Lung (tissue), 12 donors: ENCODE measurements around the gene FAM98C. TPM values are rescaled to one million over a fixed set of nuclear protein-coding genes. Genes with fewer than 3 reads are reported as not detected.

Experiments
- ATAC-seq: fragments of 200-7000 bp; cut with Tn5 transposase; one replicate; pipeline ENCODE4 v1.9.1; 2020; ENCODE audit warnings: moderate number of reproducible peaks; ENCODE audit not compliant: insufficient read depth, low FRiP score
- DNase-seq, 3 donors: peaks; one replicate each; pipeline ENCODE4 v3.0.0-alpha.2; 2013 to 2017
- H3K27ac ChIP-seq, 2 donors: one replicate each; pipeline ENCODE4 v1.5.1; 2013; ENCODE audit warnings: mild to moderate bottlenecking in 2 of 2, moderate library complexity in 2 of 2, control low read depth in 1 of 2, inconsistent platforms in 1 of 2, low read depth in 1 of 2, low read length in 1 of 2
- H3K27me3 ChIP-seq, 3 donors: one replicate each; pipeline ENCODE4 v1.5.1; 2013; ENCODE audit warnings: low read length in 2 of 3; ENCODE audit not compliant: control insufficient read depth in 3 of 3, insufficient read depth in 3 of 3
- H3K36me3 ChIP-seq, 4 donors: one replicate each; pipeline ENCODE4 v1.5.1; 2013; ENCODE audit warnings: low read length in 4 of 4, mild to moderate bottlenecking in 1 of 4, moderate library complexity in 1 of 4; ENCODE audit not compliant: control insufficient read depth in 4 of 4, insufficient read depth in 4 of 4
- H3K4me1 ChIP-seq, 5 donors: one replicate each; pipeline ENCODE4 v1.5.1; 2013; ENCODE audit warnings: low read length in 5 of 5, mild to moderate bottlenecking in 2 of 5, moderate library complexity in 1 of 5; ENCODE audit not compliant: control insufficient read depth in 5 of 5, insufficient read depth in 5 of 5
- H3K4me3 ChIP-seq: one replicate; pipeline ENCODE4 v1.5.1; 2013; ENCODE audit warnings: mild to moderate bottlenecking, control low read depth, moderate library complexity
- H3K9ac ChIP-seq, 2 donors: one replicate each; pipeline ENCODE4 v1.5.1; 2013; ENCODE audit warnings: low read length in 2 of 2, control low read depth in 1 of 2; ENCODE audit not compliant: insufficient read depth in 1 of 2
- H3K9me3 ChIP-seq, 4 donors: one replicate each; pipeline ENCODE4 v1.5.1; 2013; ENCODE audit warnings: low read length in 3 of 4, mild to moderate bottlenecking in 1 of 4, moderate library complexity in 1 of 4; ENCODE audit not compliant: control insufficient read depth in 4 of 4, insufficient read depth in 3 of 4
- CTCF ChIP-seq: IDR thresholded peaks from 2 replicates; pipeline ENCODE4 v1.5.1; 2012; ENCODE audit warnings: mild to moderate bottlenecking; ENCODE audit errors: control extremely low read depth, extremely low read depth
- WGBS, 2 donors: extraction: QIAGEN DNeasy Blood & Tissue Kit; methylation state at CpG; one replicate each; pipeline ENCODE4 v1.1.7; 2013; 5-methylcytosine and 5-hydroxymethylcytosine counted together
- polyA plus RNA-seq, 2 donors: library from polyadenylated mRNA; stranded (reverse); fragments of 200-250 nt; gene quantifications; one replicate each; pipeline ENCODE4 v1.2.1, GENCODE V29; 2013
- total RNA-seq, 2 donors: library from RNA; depleted of rRNA in 1 of 2; stranded (reverse); fragments of >200 nt in 1 of 2; gene quantifications; one replicate each; pipeline ENCODE4 v1.2.1, GENCODE V29; 2014 to 2021
- donor health status: control.
- donor health status: control.
- donor health status: Bipolar disorder and iron deficiency.
- donor health status: healthy.
- donor health status: DM: yes; HTN: yes; CAD: no.

FAM98C gene
- total and polyA plus RNA-seq, 4 donors: 13.1 to 22.0 (median 20.2) TPM

DNA sequence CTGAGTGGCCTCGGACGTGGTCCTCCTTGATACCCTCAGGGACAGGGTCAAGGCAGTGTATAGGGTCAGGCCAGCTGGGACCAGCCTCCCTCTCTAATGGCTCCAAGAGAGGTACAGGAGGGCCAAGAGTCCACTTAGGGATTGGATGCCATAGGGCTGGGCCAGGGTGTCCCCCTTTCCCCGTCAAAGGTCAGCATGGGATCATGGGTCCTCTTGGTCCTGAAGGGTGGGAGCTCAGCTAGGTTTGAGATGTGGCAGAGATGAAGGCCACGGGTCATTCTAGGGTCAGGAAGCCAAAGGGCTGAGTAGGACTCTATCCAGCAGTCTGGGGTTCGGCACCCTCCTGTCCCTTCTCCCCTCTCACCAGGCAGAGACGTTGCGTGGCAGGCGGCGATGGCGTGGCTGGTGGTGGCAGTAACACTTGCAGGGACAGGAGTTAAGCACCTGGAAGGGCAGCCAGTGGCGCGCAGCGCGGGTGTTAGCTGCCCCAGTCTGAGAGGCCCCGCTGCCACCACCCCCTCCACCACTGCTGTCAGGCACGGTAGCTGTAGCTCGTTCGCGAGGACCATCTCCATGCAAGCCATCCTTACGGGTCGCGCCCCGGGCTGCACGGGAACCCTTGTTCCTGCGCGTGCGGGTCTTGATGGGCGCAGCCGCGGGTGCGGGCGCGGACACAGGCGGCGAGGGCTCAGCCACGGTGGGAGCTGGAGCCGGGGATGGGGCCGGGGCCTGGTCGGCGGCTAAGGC lies 17.7 kb upstream of the FAM98C start:
- DNase-seq (no peak), ATAC-seq (no peak)
- H3K27me3 ChIP-seq: peaks cover 0 to 50% (median 28%) of the 10 kb centered on the region in 3 donors
- WGBS, 2 donors: 79 to 85% methylated on average over 40 of the region's 40 CpGs
- no peak overlapping the region for H3K4me3 ChIP-seq
- H3K4me1 ChIP-seq: peaks cover 0 to 18% (median 0%) of the 10 kb centered on the region in 5 donors
- H3K9ac ChIP-seq: no peak overlapping the region
- peaks cover 0 to 18% (median 0%) of the 10 kb centered on the region in 4 donors for H3K9me3 ChIP-seq
- H3K36me3 ChIP-seq: peaks cover 19 to 42% (median 31%) of the 10 kb centered on the region in 4 donors
- TF ChIP-seq CTCF: no peak
- H3K27ac ChIP-seq: no peak overlapping the region

DNA sequence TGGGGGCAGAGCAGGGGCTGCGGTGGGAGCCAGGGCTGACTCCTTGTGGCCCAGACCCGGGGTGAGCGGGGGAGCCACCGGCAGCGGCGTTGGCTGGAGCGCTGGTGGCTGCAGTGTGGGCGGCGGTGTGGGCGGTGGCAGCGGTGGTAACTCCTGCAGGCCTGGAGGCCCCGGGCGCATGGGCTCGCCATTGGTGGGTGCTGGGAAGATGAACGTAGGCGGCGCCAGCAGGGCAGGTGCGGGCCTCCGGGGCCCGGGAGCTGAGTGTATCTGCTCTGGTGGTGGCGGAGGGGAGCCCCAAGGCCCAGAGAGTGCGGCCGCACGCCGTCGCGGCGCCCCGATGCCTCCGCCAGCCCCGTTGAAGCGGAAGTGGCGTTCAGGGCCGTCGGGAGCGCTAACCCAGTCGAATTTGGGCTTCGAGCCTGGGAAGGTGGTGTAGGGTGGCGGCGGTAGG lies 17.1 kb upstream of the FAM98C start:
- Histone ChIP-seq H3K4me3 (no peak overlapping the region), H3K4me1 (peaks cover 0 to 18% (median 0%) of the 10 kb centered on the region in 5 donors), H3K9ac (no peak overlapping the region), H3K27me3 (peaks cover 0 to 56% (median 30%) of the 10 kb centered on the region in 3 donors), H3K36me3 (peaks cover 18 to 36% (median 26%) of the 10 kb centered on the region in 4 donors), H3K27ac (no peak overlapping the region), H3K9me3 (peaks cover 0 to 18% (median 0%) of the 10 kb centered on the region in 4 donors)
- 43 to 48% methylated on average over 25 to 40 of the region's 40 CpGs for WGBS, 2 donors
- DNase-seq (no peak), ATAC-seq (no peak)
- no peak for TF ChIP-seq CTCF

- H3K27ac ChIP-seq: no peak overlapping the region
- no peak overlapping the region for H3K9ac ChIP-seq
- peaks cover 0 to 16% (median 0%) of the 10 kb centered on the region in 4 donors for H3K9me3 ChIP-seq
- WGBS, 2 donors: 33 to 47% methylated on average over 58 to 61 of the region's 61 CpGs
- TF ChIP-seq CTCF: no peak
- no peak overlapping the region for H3K4me3 ChIP-seq
- no peak for DNase-seq
- H3K36me3 ChIP-seq: peaks cover 12 to 30% (median 20%) of the 10 kb centered on the region in 4 donors
- peaks cover 0 to 18% (median 0%) of the 10 kb centered on the region in 5 donors for H3K4me1 ChIP-seq
- H3K27me3 ChIP-seq: peaks cover 0 to 62% (median 34%) of the 10 kb centered on the region in 3 donors
- ATAC-seq: no peak
These were observed 16.5 kb upstream of the FAM98C start for GRCh38 chr19:38386300-38386970.
